ENCODE results near the gene DDIT3. TPM values are rescaled to one million over a fixed set of nuclear protein-coding genes. Genes with fewer than 3 reads are reported as not detected.

DDIT3 gene
- polyA plus RNA-seq, 3 donors: 9.3 to 163 (median 9.4) TPM

GRCh38 chr12:57477710-57478681 lies 42.3 kb downstream of the DDIT3 start:
- Histone ChIP-seq H3K9ac (ENCODE audit: insufficient read depth, low read length, poor library complexity, severe bottlenecking) (peak overlapping the region; percentile 83), H3K4me3 (replicated peaks in 1 of 3; ENCODE audit: low read depth in 2 of 3, low read length in 3 of 3) (peak overlapping the region; percentile 79 to 100 (median 86)), H2AFZ (ENCODE audit: insufficient read depth, low read depth, low read length, poor library complexity, severe bottlenecking) (peak overlapping the region; percentile 72), H3K9me3 (replicated peaks in 1 of 2; ENCODE audit: control insufficient read depth in 1 of 2, insufficient read depth in 1 of 2, low read length in 2 of 2) (no peaks in the 10 kb centered on the region), H3K4me2 (replicated peaks; ENCODE audit: extremely low read depth, low read length, poor library complexity, severe bottlenecking) (peak overlapping the region; percentile 89), H3K4me1 (ENCODE audit: control insufficient read depth in 1 of 2, insufficient read depth in 2 of 2, low read length in 2 of 2) (peaks cover 48 to 73% of the 10 kb centered on the region in 2 donors), H3K36me3 (replicated peaks in 1 of 2; ENCODE audit: control insufficient read depth in 1 of 2, insufficient read depth in 2 of 2, low read length in 2 of 2) (peaks cover 19 to 26% of the 10 kb centered on the region in 2 donors), H4K20me1 (ENCODE audit: insufficient read depth, low read length) (peaks cover 36% of the 10 kb centered on the region), H3K27me3 (ENCODE audit: control insufficient read depth in 2 of 2, insufficient read depth in 2 of 2, low read length in 2 of 2) (no peaks in the 10 kb centered on the region), H3K27ac (ENCODE audit: low read depth in 1 of 2, low read length in 2 of 2) (peak overlapping the region; percentile 62 to 83), H3K79me2 (ENCODE audit: insufficient read depth, low read length) (peaks cover 72% of the 10 kb centered on the region)
- H3K4me1 Mint-ChIP-seq: peaks cover 63% of the 10 kb centered on the region
- peak overlapping the region; percentile 97 to 99 for H3K4me3 Mint-ChIP-seq
- 25% methylated on average over 6 of the region's 12 CpGs for WGBS (ENCODE audit: insufficient coverage)
- peaks cover 0 to 2% (median 0%) of the 10 kb centered on the region in 3 donors for H3K27me3 Mint-ChIP-seq (ENCODE audit: low read depth in 3 of 3)
- peak in 2 of 3 donors; percentile 73 to 84 for DNase-seq
- TF ChIP-seq, protein P1, sequence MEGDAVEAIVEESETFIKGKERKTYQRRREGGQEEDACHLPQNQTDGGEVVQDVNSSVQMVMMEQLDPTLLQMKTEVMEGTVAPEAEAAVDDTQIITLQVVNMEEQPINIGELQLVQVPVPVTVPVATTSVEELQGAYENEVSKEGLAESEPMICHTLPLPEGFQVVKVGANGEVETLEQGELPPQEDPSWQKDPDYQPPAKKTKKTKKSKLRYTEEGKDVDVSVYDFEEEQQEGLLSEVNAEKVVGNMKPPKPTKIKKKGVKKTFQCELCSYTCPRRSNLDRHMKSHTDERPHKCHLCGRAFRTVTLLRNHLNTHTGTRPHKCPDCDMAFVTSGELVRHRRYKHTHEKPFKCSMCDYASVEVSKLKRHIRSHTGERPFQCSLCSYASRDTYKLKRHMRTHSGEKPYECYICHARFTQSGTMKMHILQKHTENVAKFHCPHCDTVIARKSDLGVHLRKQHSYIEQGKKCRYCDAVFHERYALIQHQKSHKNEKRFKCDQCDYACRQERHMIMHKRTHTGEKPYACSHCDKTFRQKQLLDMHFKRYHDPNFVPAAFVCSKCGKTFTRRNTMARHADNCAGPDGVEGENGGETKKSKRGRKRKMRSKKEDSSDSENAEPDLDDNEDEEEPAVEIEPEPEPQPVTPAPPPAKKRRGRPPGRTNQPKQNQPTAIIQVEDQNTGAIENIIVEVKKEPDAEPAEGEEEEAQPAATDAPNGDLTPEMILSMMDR (IDR thresholded peaks at IDR 0.05): no peak
- peaks cover 26 to 38% of the 10 kb centered on the region in 2 donors for H3K36me3 Mint-ChIP-seq
- peak overlapping the region; percentile 86 to 97 (median 96) for H3K27ac Mint-ChIP-seq
- peaks cover 0 to 1% (median 0%) of the 10 kb centered on the region in 7 donors for H3K9me3 Mint-ChIP-seq
- intact Hi-C loops (cut with micrococcal nuclease): loop anchor here (5.0 to 10.0 kb wide), 4 partner anchors 44 to 147 kb away; partner anchors contain the start of genes DCTN2 (in 2 of the 2), DDIT3 (in 1 of the 2) and MBD6 (in 1 of the 2)

DNA sequence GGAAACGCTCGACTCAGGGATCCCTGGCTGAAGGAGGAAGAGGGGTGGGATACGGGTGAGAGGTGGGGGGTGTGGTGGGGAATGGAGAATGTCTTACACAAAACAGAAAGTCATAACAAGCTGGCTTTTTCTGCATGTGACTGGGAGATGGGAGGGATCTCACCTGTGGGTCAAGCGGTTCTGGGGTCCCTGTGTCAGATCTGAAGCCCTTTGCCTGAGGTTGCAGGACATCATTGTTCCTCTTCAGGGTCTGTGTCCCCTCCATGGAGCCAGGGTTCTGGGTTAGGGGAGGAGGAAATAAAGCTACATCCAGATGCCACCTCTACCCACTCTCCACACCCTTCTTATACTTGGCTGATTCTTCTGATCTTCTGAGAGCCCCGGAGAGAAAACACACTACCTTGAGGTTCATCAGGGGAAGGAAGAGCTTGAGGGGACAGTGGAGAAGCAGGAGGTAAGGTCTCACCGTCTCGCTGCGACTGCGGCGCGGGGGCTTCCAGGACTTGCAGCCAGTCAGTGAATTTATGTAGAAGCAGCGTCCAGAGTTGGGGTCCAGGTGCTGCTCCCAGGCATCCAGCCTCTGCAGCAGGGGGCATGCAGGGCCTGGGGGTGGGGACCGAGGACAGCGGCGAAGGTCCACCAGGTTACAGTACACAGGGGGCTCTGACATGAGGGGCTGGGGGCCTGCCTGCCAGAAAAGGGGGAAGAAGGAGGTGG lies 43.2 kb downstream of the DDIT3 start:
- no peaks in the 10 kb centered on the region for H3K27me3 ChIP-seq (ENCODE audit: control insufficient read depth in 2 of 2, insufficient read depth in 2 of 2, low read length in 2 of 2)
- H3K27ac Mint-ChIP-seq: peak overlapping the region; percentile 86 to 97 (median 96)
- no peak for DNase-seq
- no peaks in the 10 kb centered on the region for H3K9me3 ChIP-seq (replicated peaks in 1 of 2; ENCODE audit: control insufficient read depth in 1 of 2, insufficient read depth in 1 of 2, low read length in 2 of 2)
- peak overlapping the region; percentile 62 to 83 for H3K27ac ChIP-seq (ENCODE audit: low read depth in 1 of 2, low read length in 2 of 2)
- peaks cover 80% of the 10 kb centered on the region for H3K79me2 ChIP-seq (ENCODE audit: insufficient read depth, low read length)
- peak overlapping the region; percentile 79 to 100 (median 86) for H3K4me3 ChIP-seq (replicated peaks in 1 of 3; ENCODE audit: low read depth in 2 of 3, low read length in 3 of 3)
- intact Hi-C loops (cut with micrococcal nuclease): loop anchor here (5.0 to 10.0 kb wide), 4 partner anchors 45 to 148 kb away; partner anchors contain the start of genes DCTN2 (in 2 of the 2), DDIT3 (in 1 of the 2) and MBD6 (in 1 of the 2)
- TF ChIP-seq, protein P1 (IDR thresholded peaks at IDR 0.05): no peak
- peaks cover 0 to 1% (median 0%) of the 10 kb centered on the region in 7 donors for H3K9me3 Mint-ChIP-seq
- H3K4me1 Mint-ChIP-seq: peaks cover 71% of the 10 kb centered on the region
- peaks cover 54 to 73% of the 10 kb centered on the region in 2 donors for H3K4me1 ChIP-seq (ENCODE audit: control insufficient read depth in 1 of 2, insufficient read depth in 2 of 2, low read length in 2 of 2)
- peak overlapping the region; percentile 83 for H3K9ac ChIP-seq (ENCODE audit: insufficient read depth, low read length, poor library complexity, severe bottlenecking)
- WGBS (ENCODE audit: insufficient coverage): 4% methylated on average over 11 of the region's 15 CpGs
- peaks cover 33 to 46% of the 10 kb centered on the region in 2 donors for H3K36me3 Mint-ChIP-seq
- peak overlapping the region; percentile 97 to 99 for H3K4me3 Mint-ChIP-seq
- H2AFZ ChIP-seq (ENCODE audit: insufficient read depth, low read depth, low read length, poor library complexity, severe bottlenecking): peak overlapping the region; percentile 72
- peak overlapping the region; percentile 89 for H3K4me2 ChIP-seq (replicated peaks; ENCODE audit: extremely low read depth, low read length, poor library complexity, severe bottlenecking)
- peaks cover 0 to 2% (median 0%) of the 10 kb centered on the region in 3 donors for H3K27me3 Mint-ChIP-seq (ENCODE audit: low read depth in 3 of 3)
- peaks cover 27 to 34% of the 10 kb centered on the region in 2 donors for H3K36me3 ChIP-seq (replicated peaks in 1 of 2; ENCODE audit: control insufficient read depth in 1 of 2, insufficient read depth in 2 of 2, low read length in 2 of 2)
- peaks cover 44% of the 10 kb centered on the region for H4K20me1 ChIP-seq (ENCODE audit: insufficient read depth, low read length)
